Pons (tissue), 1 donor: ENCODE measurements around the gene GRK1.
A peak's percentile ranks its signal among the peaks of the same experiment; 100 is the strongest.

Source experiments
- DNase-seq: peaks from one replicate; pipeline ENCODE4 v3.0.0-alpha.2; 2016; ENCODE audit warnings: low spot score

The GRK1 gene

GRCh38 chr13:113729187-113730019, 62.4 kb downstream of the GRK1 start:
- no peak for DNase-seq

GRCh38 chr13:113730258-113730691, 63.3 kb downstream of the GRK1 start:
- no peak for DNase-seq

GRCh38 chr13:113730831-113731191, 63.8 kb downstream of the GRK1 start:
- DNase-seq, result no peak

- no peak for DNase-seq
Measured at GRCh38 chr13:113731192-113732175, 64.5 kb downstream of the GRK1 start.

- DNase-seq, result peak; percentile 31
Measured at GRCh38 chr13:113732176-113732960, 65.3 kb downstream of the GRK1 start.

GRCh38 chr13:113732961-113733950, 66.2 kb downstream of the GRK1 start:
- DNase-seq, result no peak

GRCh38 chr13:113734099-113734825, 67.2 kb downstream of the GRK1 start:
- DNase-seq, result no peak

- DNase-seq, result no peak
Measured at GRCh38 chr13:113734826-113735125, 67.8 kb downstream of the GRK1 start.

- no peak for DNase-seq
Measured at GRCh38 chr13:113735194-113735593, 68.2 kb downstream of the GRK1 start.

- DNase-seq, result no peak
Measured at GRCh38 chr13:113735750-113736149, 68.7 kb downstream of the GRK1 start.

GRCh38 chr13:113736258-113736731, 69.3 kb downstream of the GRK1 start:
- no peak for DNase-seq

GRCh38 chr13:113737803-113738202, 70.8 kb downstream of the GRK1 start:
- DNase-seq, result no peak

GRCh38 chr13:113739527-113740285, 72.7 kb downstream of the GRK1 start:
- no peak for DNase-seq

- no peak for DNase-seq
Measured at GRCh38 chr13:113740286-113740556, 73.2 kb downstream of the GRK1 start.

- no peak for DNase-seq
Measured at GRCh38 chr13:113740661-113741060, 73.6 kb downstream of the GRK1 start.

- peak; percentile 43 for DNase-seq
Measured at GRCh38 chr13:113741191-113741668, 74.2 kb downstream of the GRK1 start.

- peak; percentile 47 for DNase-seq
Measured at GRCh38 chr13:113742000-113742441, 75.0 kb downstream of the GRK1 start.

GRCh38 chr13:113742445-113743120, 75.6 kb downstream of the GRK1 start:
- no peak for DNase-seq
